Natural killer cell (primary cell): ENCODE measurements around the gene KIAA1614. TPM values are rescaled to one million over a fixed set of nuclear protein-coding genes. Genes with fewer than 3 reads are reported as not detected.

ENCODE experiments used
- ATAC-seq, 3 donors: fragments of 150-1000 bp in 2 of 3; fragments of 200-7000 bp in 1 of 3; cut with Tn5 transposase; 1 replicate in 1 of 3; 2 replicates in 2 of 3; pipeline ENCODE4 v1.10.0; 2021; ENCODE audit warnings: mild to moderate bottlenecking in 2 of 3, moderate library complexity in 2 of 3
- DNase-seq, 2 donors: peaks; one replicate each; pipeline versions ENCODE4 v3.0.0 to v3.0.0-alpha.2; 2013 to 2021; ENCODE audit warnings: mixed read lengths in 1 of 2
- H3K27ac ChIP-seq: one replicate; pipeline ENCODE4 v1.5.1; 2013; ENCODE audit warnings: mild to moderate bottlenecking, low read length
- H3K27me3 ChIP-seq: one replicate; pipeline ENCODE4 v1.6.1; 2013; ENCODE audit warnings: low read length; ENCODE audit not compliant: control insufficient read depth, insufficient read depth
- H3K36me3 ChIP-seq: one replicate; pipeline ENCODE4 v1.6.1; 2013; ENCODE audit warnings: low read length; ENCODE audit not compliant: control insufficient read depth, insufficient read depth
- H3K4me1 ChIP-seq: one replicate; pipeline ENCODE4 v1.6.1; 2013; ENCODE audit warnings: low read length; ENCODE audit not compliant: control insufficient read depth, insufficient read depth
- H3K4me3 ChIP-seq: one replicate; pipeline ENCODE4 v1.5.1; 2013; ENCODE audit warnings: low read length
- H3K9me3 ChIP-seq: one replicate; pipeline ENCODE4 v1.6.1; 2013; ENCODE audit warnings: low read length; ENCODE audit not compliant: control insufficient read depth, insufficient read depth
- H3K27ac Mint-ChIP-seq, 2 donors: one replicate each; pipeline ENCODE4 v1.8.0; 2022; ENCODE audit warnings: mild to moderate bottlenecking in 2 of 2, mixed read lengths in 2 of 2, moderate library complexity in 1 of 2
- H3K27me3 Mint-ChIP-seq, 2 donors: one replicate each; pipeline ENCODE4 v1.8.0; 2022; ENCODE audit warnings: low read depth in 2 of 2, mixed read lengths in 2 of 2
- H3K36me3 Mint-ChIP-seq: one replicate; pipeline ENCODE4 v1.8.0; 2022; ENCODE audit warnings: mixed read lengths
- H3K4me1 Mint-ChIP-seq, 2 donors: one replicate each; pipeline ENCODE4 v1.8.0; 2022; ENCODE audit warnings: mixed read lengths in 2 of 2
- H3K4me3 Mint-ChIP-seq: one replicate; pipeline ENCODE4 v1.8.0; 2022; ENCODE audit warnings: mild to moderate bottlenecking, moderate library complexity, mixed read lengths
- H3K9me3 Mint-ChIP-seq, 2 donors: one replicate each; pipeline ENCODE4 v1.8.0; 2022; ENCODE audit warnings: mixed read lengths in 2 of 2
- WGBS: methylation state at CpG from one replicate; pipeline ENCODE4 v1.1.7; 2013; ENCODE audit warnings: missing lambda C conversion rate; ENCODE audit not compliant: insufficient coverage; 5-methylcytosine and 5-hydroxymethylcytosine counted together
- intact Hi-C: fragments of 100-400 bp; cut with micrococcal nuclease; formaldehyde crosslinking; loops from one replicate; pipeline ENCODE4 v1.14.2; 2022
- total RNA-seq, 4 donors: library from RNA; stranded (reverse); fragments of 120-200 nt in 1 of 4; gene quantifications; one replicate each; pipeline versions ENCODE4 v1.2.3 to v1.2.4, GENCODE V29; 2013 to 2022
- TF ChIP-seq, protein P1 (sequence below): fragments of 200-600 bp; IDR thresholded peaks from one replicate; pipeline ENCODE4 v1.8.0; 2022; ENCODE audit warnings: antibody characterized with exemption

The KIAA1614 gene
- total RNA-seq, 3 donors from 2014 or later (not counting 1 experiment from before 2014, with no cell fraction given) = 0.09 to 0.80 (median 0.40) TPM

DNA sequence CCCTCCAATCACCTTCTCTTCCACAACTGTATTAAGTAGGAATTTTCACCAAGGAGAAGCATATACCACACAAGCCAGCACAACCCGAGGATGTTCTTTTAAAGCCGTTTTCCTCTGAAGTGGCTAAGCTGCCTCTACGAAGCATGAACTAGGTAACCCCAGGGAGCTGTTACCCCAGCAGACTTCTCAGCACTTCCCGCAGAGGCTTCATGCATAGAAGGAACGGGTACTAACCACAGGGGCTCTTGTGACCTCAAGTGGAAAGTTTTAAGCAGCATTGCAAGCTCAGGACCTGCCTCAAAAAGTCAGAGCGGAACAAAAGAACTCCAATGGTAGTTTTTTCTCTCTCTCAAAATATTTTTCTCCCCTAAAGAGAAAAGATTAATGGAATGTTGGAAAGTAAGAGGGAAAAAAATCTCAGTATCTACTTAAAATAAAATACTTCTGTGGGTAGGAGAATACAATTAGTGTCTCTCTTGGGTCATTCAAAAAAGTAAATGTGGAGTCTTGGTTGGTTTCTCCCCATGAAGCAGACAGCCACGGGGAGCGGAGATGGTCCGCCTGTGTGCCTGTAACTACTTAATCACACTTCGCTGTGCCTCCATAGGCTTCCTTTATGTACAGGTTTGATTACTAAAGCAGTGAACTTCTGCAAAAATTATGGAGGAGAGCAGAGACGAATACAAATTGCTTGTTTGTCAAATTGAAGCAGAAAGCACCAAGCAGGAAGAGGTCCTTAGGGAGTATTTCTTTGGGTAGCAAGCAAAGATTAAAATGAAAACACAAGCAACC, 69.1 kb downstream of the KIAA1614 start:
- H3K27me3 Mint-ChIP-seq = no peaks in the 10 kb centered on the region
- intact Hi-C loops = no loop called here
- peaks cover 23 to 25% of the 10 kb centered on the region in 2 donors for H3K4me1 Mint-ChIP-seq
- ATAC-seq (peak; percentile 30 to 88 (median 74)), DNase-seq (peak in 1 of 2 donors; percentile 64)
- peaks cover 10% of the 10 kb centered on the region for H3K36me3 Mint-ChIP-seq
- H3K4me3 Mint-ChIP-seq = peak overlapping the region; percentile 53
- Histone ChIP-seq H3K36me3 (peaks cover 26% of the 10 kb centered on the region), H3K9me3 (no peaks in the 10 kb centered on the region), H3K27me3 (no peaks in the 10 kb centered on the region), H3K4me3 (no peak overlapping the region), H3K27ac (no peak overlapping the region), H3K4me1 (peaks cover 9% of the 10 kb centered on the region)
- no peaks in the 10 kb centered on the region for H3K9me3 Mint-ChIP-seq
- H3K27ac Mint-ChIP-seq = peak overlapping the region; percentile 57 to 80
- TF ChIP-seq, protein P1, sequence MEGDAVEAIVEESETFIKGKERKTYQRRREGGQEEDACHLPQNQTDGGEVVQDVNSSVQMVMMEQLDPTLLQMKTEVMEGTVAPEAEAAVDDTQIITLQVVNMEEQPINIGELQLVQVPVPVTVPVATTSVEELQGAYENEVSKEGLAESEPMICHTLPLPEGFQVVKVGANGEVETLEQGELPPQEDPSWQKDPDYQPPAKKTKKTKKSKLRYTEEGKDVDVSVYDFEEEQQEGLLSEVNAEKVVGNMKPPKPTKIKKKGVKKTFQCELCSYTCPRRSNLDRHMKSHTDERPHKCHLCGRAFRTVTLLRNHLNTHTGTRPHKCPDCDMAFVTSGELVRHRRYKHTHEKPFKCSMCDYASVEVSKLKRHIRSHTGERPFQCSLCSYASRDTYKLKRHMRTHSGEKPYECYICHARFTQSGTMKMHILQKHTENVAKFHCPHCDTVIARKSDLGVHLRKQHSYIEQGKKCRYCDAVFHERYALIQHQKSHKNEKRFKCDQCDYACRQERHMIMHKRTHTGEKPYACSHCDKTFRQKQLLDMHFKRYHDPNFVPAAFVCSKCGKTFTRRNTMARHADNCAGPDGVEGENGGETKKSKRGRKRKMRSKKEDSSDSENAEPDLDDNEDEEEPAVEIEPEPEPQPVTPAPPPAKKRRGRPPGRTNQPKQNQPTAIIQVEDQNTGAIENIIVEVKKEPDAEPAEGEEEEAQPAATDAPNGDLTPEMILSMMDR = no peak
- 34% methylated on average over 10 of the region's 11 CpGs for WGBS

DNA sequence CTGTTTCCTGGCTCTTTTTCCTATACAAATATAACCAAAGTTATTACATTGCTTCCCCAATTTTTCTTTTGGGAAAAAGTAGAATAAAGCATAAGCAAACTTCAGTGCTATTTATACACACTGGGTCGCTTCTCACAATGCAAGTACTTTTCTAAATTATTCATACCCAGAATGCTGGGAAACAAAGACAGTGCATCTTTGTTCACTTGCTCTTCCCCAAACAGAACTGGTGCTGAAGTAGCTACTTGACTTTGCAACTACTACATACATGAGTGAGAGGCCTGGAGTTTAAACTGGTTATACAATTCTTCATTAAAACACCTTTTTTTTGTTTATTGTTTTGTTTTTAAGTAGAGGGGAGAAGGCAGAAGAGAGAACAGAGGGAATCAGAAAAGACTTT, 69.7 kb downstream of the KIAA1614 start:
- intact Hi-C loops = no loop called here
- DNase-seq (no peak), ATAC-seq (no peak)
- Histone ChIP-seq H3K4me3 (no peak overlapping the region), H3K27ac (no peak overlapping the region), H3K27me3 (no peaks in the 10 kb centered on the region), H3K9me3 (no peaks in the 10 kb centered on the region), H3K4me1 (peaks cover 9% of the 10 kb centered on the region), H3K36me3 (peaks cover 26% of the 10 kb centered on the region)
- H3K36me3 Mint-ChIP-seq = peaks cover 12% of the 10 kb centered on the region
- WGBS = 69% methylated on average over 1 of the region's 1 CpG
- no peak overlapping the region for H3K4me3 Mint-ChIP-seq
- H3K9me3 Mint-ChIP-seq = no peaks in the 10 kb centered on the region
- TF ChIP-seq, protein P1 = no peak
- H3K4me1 Mint-ChIP-seq = peaks cover 23 to 25% of the 10 kb centered on the region in 2 donors
- H3K27ac Mint-ChIP-seq = peak overlapping the region; percentile 57 to 80
- H3K27me3 Mint-ChIP-seq = no peaks in the 10 kb centered on the region

DNA sequence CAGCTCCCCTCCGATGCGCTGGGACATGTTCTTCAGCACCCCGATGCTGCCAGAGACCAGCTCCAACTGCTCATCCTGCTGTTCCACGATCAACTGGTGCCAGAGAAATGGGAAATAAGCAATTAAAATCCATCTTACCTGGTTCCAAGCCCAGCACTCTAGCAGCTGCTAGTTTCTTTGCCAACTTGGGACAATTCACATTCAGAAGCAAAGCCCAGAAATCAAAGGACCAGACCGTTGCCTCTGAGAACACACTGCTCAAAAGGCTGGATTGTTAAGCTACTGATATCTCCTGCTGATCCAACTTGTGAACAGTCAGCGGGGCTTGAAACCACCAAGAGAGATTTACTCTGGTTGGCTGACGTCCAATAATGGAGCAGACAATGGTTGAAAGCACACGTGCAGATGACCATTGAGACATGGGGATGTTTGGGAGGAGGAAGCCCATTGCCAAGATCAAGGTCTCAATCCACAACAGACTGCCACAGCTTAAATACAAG, 75.6 kb downstream of the KIAA1614 start:
- Histone ChIP-seq H3K4me1 (no peaks in the 10 kb centered on the region), H3K4me3 (no peak overlapping the region), H3K36me3 (peaks cover 62% of the 10 kb centered on the region), H3K9me3 (no peaks in the 10 kb centered on the region), H3K27me3 (no peaks in the 10 kb centered on the region), H3K27ac (no peak overlapping the region)
- ATAC-seq = no peak
- intact Hi-C loops = no loop called here
- H3K27ac Mint-ChIP-seq = no peak overlapping the region
- H3K4me3 Mint-ChIP-seq = no peak overlapping the region
- no peaks in the 10 kb centered on the region for H3K27me3 Mint-ChIP-seq
- peaks cover 42% of the 10 kb centered on the region for H3K36me3 Mint-ChIP-seq
- WGBS = 89% methylated on average over 8 of the region's 8 CpGs
- peaks cover 0 to 3% of the 10 kb centered on the region in 2 donors for H3K4me1 Mint-ChIP-seq
- TF ChIP-seq, protein P1 = no peak
- H3K9me3 Mint-ChIP-seq = no peaks in the 10 kb centered on the region
- no peak for DNase-seq
